Muscle of back (tissue), 11 donors: ENCODE measurements around the gene ARRDC5. TPM values are rescaled to one million over a fixed set of nuclear protein-coding genes. Genes with fewer than 3 reads are reported as not detected.
"Not testable (repeated sequence)": the region's sequence is repeated elsewhere in the genome, so short reads cannot be mapped to it uniquely, and the experiment has no call there.

ENCODE experiments used
- DNase-seq, 3 donors: peaks; one replicate each; pipeline versions ENCODE4 v3.0.0 to v3.0.0-alpha.2; 2013
- polyA plus RNA-seq, 10 donors: library from polyadenylated mRNA; unstranded; fragments of 120-200 nt; gene quantifications; one replicate each; pipeline ENCODE4 v1.2.1, GENCODE V29; 2013; ENCODE audit not compliant: insufficient read length in 10 of 10

ARRDC5 gene
- polyA plus RNA-seq, 10 donors: 0.21 to 0.27 (median 0.24) TPM; not detected in 7

GRCh38 chr19:4910594-4911281 is 8.0 kb upstream of the ARRDC5 start:
- DNase-seq: peak in 2 of 3 donors; percentile 57 to 65

DNA sequence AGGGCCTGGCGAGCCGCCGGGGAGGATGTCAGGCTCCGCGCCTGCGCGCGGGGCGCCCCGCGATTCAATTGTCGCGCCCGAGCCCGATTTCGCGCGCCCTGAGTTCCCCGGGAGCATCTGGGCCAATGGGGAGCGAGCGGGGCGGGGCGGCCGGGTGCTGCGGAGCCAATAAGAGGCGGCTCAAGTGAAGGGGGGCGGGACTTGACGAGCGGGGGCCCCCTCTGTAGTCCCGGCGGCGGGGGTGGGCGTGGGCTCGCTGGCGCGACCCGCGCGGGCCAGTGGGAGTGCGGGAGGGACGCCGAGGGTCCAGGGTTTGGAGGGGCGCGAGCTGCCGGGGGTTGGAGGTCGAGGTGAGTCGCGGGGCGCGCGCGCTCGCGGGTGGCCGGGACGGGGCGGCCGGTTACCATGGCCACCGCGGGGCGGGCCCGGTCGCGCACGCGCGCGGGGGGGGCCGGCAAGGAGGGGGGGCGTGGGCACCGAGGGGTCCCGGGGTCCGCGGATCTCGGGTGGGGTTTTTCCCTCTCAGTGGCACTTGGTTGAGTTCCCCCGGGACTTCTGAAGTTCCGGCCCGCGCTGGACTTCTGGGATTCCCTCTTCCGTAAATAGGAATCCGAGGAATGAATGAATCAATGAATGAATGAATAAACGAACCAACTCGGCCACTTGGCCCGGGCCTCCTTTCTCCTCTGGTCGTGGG is 7.3 kb upstream of the ARRDC5 start:
- DNase-seq: peak; percentile 92 to 97 (median 93)

GRCh38 chr19:4909156-4909896 is 6.6 kb upstream of the ARRDC5 start, which contains the start of gene UHRF1:
Gene UHRF1, plus strand, starts transcription at chr19:4909501. Its CDS starts 1,385 bp downstream, at chr19:4910886.
- peak in 2 of 3 donors; percentile 38 to 72 for DNase-seq

DNA sequence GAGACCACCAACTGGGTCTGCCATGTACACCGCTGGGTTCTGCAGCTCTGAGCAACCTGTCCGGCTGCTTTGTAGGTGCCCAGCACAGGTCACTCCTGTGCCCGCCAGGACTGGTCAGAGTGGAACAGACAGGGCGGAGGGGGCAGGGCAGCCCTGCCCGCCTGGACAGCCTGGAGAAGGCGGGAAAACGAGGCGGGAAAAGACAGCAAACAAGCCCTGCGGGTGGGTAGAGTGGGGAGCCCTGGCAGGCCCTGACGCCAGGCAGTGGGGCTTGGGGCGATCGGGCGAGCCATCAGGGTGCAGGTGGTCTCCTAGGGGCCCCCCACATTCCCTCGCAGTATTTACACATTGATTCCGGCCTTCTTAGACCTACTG is 6.1 kb upstream of the ARRDC5 start:
- no peak for DNase-seq

DNA sequence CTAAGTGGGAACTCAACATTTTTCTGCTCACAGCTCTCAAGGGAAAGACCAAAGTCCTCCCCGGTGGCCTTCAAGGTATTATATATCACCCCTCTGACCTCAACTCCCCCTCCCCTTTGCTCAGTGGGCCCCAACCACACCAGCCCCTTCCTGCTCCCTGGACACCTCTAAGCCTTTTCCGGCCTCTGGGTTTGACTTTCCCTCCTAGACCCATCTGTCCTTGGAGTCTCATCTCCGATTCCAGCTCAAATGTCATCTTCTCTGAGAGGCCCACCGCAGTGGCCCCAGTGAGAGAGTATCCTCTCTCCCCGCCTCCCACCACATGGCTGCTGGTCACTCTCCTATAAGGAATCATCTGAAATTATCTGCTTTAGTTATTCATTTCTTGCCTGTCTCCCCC is 5.7 kb upstream of the ARRDC5 start:
- DNase-seq: peak in 1 of 3 donors; percentile 17

DNA sequence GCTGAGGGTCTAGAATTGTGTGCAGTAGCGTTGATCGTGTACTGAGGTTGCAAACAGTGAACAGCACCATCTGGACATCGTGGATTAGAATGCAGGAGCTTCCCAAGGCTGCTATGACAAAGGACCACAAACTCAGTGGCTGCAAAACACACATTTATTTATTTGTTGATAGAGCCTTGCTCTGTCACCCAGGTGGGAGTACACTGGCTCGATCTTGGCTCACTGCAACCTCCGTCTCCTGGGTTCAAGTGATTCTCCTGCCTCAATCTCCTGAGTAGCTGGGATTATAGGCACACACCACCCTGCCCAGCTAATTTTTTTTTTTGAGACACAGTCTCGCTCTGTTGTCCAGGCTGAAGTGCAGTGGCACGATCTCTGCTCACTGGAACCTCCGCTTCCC is 4.3 kb upstream of the ARRDC5 start:
- no peak for DNase-seq

- no peak for DNase-seq
Measured at GRCh38 chr19:4904481-4904880, 1.8 kb upstream of the ARRDC5 start.

GRCh38 chr19:4900879-4901278 is 1.8 kb downstream of the ARRDC5 start:
- not testable (repeated sequence) for DNase-seq

DNA sequence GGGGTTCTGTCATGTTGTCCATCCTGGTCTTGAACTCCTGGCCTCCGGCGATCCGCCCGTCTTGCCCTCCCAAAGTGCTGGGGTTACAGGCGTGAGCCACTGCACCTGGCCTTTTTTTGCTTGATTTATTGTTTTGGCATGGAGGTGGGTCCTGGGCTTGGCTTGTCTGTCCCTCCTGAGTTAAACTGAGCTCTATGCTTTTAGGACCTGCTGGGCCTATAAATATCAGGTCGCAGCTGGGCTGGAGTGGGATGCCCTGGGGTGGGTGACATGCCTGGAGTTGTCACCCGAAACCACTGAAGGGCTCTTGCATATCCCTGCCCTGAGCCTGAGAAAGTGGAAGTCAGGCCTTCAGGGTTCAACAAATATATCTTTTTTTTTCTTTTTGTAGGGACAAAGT is 5.5 kb downstream of the ARRDC5 start:
- peak in 1 of 3 donors; percentile 32 for DNase-seq

DNA sequence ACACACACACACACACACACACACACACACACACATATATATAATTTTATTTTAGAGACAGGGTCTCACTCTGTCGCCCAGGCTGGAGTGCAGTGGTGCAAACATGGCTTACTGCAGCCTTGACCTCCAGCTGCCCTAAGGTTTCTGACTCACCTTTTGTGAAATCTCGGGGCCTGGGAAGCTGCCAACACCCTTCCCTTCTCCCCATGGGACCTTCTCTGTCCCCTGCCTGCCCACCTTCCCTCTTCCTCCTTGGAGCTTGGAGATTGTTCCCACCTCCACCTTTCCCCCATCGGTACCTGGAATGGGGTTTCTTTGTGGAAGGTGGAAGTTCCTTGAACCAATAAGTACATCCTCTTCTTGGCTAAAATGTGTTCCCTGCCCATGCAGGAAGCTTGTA is 6.3 kb downstream of the ARRDC5 start:
- DNase-seq: no peak

GRCh38 chr19:4892962-4893361 is 9.7 kb downstream of the ARRDC5 start:
- not testable (repeated sequence) for DNase-seq

DNA sequence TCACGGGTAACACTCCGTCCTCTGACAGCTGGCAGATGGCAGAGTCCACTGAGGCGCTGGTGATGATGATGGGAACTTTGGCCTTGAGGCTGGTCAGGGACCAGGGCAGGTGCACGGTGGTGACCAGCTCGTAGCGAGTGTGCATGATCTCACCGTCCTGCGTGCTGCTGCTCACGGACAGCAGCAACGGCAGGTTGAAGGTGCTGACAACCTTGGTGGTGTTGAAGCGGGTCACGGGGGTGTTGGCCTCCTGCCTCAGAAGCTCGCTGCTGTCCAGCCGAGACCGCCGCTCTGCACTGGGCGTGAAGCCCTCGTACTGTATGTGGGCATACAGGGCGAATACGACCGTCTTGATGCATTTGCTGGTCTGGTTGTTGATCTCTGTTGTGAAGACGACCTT is 11.6 kb downstream of the ARRDC5 start:
- DNase-seq: no peak

GRCh38 chr19:4889034-4889815 is 13.5 kb downstream of the ARRDC5 start:
- DNase-seq: peak in 1 of 3 donors; percentile 22

DNA sequence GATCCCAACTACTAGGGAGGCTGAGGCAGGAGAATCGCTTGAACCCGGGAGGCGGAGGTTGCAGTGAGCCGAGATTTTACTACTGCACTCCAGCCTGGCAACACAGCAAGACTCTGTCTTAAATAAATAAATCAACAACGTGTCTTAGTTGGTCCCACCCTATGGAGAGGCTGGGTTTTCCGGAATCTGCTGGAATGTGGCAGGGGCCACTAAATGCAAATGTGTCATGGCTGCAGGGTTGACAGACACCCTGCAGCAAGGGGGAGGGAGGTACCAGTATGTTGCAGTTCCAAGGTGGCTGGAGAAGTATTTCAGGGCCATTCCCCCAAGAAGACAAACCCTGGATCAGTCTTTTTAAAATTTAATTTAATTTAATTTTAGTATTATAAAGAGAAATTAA is 14.9 kb downstream of the ARRDC5 start:
- not testable (repeated sequence) for DNase-seq

- not testable (repeated sequence) for DNase-seq
Measured at GRCh38 chr19:4884993-4885392, 17.7 kb downstream of the ARRDC5 start.

DNA sequence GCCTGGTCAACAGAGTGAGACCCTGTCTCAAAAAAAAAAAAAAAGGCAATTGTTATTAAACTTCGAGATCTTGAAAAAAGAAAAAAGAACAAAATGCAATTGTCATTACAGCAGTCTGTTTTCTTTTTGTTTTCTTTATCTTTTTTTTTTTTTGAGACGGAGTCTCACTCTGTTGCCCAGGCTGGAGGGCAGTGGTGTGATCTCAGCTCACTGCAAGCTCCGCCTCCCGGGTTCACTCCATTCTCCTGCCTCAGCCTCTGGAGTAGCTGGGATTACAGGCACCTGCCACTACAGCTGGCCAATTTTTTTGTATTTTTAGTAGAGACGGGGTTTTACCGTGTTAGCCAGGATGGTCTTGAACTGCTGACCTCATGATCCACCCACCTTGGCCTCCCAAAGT is 19.8 kb downstream of the ARRDC5 start:
- not testable (repeated sequence) for DNase-seq

DNA sequence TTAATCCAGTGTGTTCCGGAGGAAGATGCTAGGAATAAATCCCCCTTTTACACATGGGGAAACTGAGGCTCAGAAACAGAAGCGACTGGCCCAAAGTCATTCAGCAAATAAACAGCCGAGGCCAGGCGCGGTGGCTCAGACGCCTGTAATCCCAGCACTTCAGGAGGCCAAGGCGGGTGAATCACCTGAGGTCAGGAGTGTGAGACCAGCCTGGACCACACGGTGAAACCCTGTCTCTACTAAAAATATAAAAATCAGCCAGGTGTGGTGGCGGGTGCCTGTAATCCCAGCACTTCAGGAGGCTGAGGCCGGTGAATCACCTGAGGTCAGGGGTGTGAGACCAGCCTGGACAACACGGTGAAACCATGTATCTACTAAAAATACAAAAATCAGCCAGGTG is 23.7 kb downstream of the ARRDC5 start:
- DNase-seq: no peak

DNA sequence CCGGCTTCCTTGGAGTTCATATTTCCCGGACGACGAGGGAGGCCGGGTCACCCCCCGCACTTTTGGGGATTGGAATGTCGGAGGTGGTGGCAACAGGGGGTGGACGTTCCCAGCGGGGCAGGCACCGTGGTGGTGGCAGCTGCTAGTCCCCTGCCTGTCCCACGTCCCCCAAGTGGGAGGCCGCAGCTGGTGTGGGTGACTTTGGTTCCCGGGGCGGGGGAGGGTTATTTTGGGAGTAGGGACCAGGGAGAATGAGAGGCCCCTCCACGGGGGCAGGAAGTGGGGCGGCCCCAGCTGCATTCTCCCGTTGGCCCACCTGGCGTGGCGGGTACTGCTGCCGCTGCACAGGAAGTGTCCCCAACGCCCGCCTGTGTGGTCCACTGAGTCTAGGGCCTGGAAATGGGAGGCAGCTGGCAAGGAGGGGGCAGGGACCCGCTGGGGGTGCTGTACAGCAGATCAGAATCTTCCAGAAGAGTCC is 24.2 kb downstream of the ARRDC5 start:
- peak in 2 of 3 donors; percentile 40 to 52 for DNase-seq

DNA sequence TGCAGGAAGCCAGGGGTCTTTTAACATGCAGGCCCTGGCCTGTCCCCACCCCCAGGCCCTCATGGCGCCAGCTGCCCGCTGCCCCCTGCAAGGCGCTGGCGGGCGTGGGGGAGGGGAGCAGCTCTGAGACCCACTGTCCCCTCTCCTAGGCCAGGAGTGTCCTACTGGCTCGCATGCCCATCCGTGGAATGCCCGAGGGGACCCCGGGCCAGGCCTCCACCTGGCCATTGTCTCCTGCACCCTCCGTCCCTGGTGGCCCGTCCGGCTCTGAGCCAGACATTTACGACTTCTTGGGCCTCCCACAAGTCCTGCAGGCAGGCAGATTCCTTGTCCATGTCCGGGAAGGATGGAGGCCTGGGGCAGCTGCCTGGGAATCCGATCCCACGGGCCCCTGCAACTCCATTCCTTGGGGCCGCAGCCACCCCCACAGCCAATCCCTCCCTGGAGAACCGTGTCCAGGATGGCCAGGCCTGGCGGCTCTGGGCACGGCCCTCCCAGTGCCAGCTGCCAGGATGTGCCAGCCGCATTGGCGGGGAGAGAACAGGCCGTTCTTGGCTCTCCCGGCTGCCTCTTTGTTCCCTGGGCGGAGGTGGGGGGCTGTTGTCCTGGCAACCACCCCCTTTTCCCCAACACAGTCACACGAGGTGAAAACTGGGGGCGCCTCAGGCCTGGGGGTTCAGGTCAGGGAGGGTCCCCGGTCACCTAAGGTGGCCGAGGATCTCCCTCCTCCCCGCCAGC is 24.8 kb downstream of the ARRDC5 start:
- DNase-seq: peak; percentile 56 to 72 (median 57)

DNA sequence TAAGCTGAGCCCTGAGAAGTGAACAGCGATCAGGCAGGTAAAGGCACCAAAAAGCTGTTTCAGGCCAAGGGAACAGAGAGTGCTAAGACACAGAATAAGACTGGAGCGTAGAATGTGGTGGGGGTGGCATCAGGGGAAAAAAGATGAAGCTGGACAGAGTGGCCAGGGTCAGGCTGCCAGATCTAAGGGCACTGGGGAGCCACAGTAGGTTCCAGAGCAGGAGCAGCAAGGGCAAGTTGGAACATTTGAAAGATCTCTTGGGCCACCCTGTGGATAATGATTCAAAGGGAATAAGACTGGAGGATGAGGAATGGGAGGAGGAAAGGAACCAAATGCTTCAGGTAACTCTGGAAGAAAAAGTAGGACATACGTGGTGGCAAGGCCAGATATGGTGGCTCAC is 28.8 kb downstream of the ARRDC5 start:
- no peak for DNase-seq

GRCh38 chr19:4871711-4872110 is 31.0 kb downstream of the ARRDC5 start:
- DNase-seq: no peak
